Right lobe of liver (tissue), 6 donors: ENCODE data around the gene CLIC6. TPM values are rescaled to one million over a fixed set of nuclear protein-coding genes. Genes with fewer than 3 reads are reported as not detected.

Experiments
- ATAC-seq, 4 donors: fragments of 200-7000 bp; cut with Tn5 transposase; one replicate each; pipeline ENCODE4 v1.9.1; 2020; ENCODE audit warnings: mild to moderate bottlenecking in 4 of 4, moderate library complexity in 4 of 4
- DNase-seq, 3 donors: peaks; one replicate each; pipeline ENCODE4 v3.0.0-alpha.2; 2020
- H3K27ac ChIP-seq, 3 donors: fragments of 200-600 bp; one replicate each; pipeline ENCODE4 v1.8.0; 2022
- H3K27me3 ChIP-seq, 2 donors: fragments of 200-600 bp; one replicate each; pipeline ENCODE4 v1.8.0; 2022
- H3K36me3 ChIP-seq, 4 donors: fragments of 200-600 bp; sonication (generic) in 1 of 4; one replicate each; pipeline versions ENCODE4 v1.5.1 to v1.8.0; 2017 to 2022; ENCODE audit warnings: control low read depth in 1 of 4
- H3K4me1 ChIP-seq, 4 donors: fragments of 200-600 bp; sonication (generic) in 1 of 4; one replicate each; pipeline versions ENCODE4 v1.5.1 to v1.8.0; 2017 to 2022; ENCODE audit warnings: control low read depth in 1 of 4
- H3K4me3 ChIP-seq, 3 donors: fragments of 200-600 bp; one replicate each; pipeline ENCODE4 v1.8.0; 2022
- H3K9me3 ChIP-seq, 4 donors: fragments of 200-600 bp; sonication (generic) in 1 of 4; one replicate each; pipeline versions ENCODE4 v1.5.1 to v1.8.0; 2017 to 2022; ENCODE audit warnings: control low read depth in 1 of 4
- CTCF ChIP-seq, 4 donors: fragments of 200-600 bp in 3 of 4; fragments of 450-650 bp in 1 of 4; IDR thresholded peaks; one replicate each; pipeline versions ENCODE4 v1.5.1 to v1.8.0; 2016 to 2022; ENCODE audit warnings: antibody characterized with exemption in 4 of 4, mild to moderate bottlenecking in 2 of 4
- POLR2A ChIP-seq: fragments of 450-650 bp; IDR thresholded peaks from one replicate; pipeline ENCODE4 v1.6.1; 2017; ENCODE audit warnings: antibody characterized with exemption, mild to moderate bottlenecking
- WGBS: methylation state at CpG from one replicate; pipeline ENCODE4 v1.1.6; 2018; ENCODE audit warnings: low coverage, low lambda C conversion rate; ENCODE audit not compliant: insufficient coverage; ENCODE audit errors: missing lambda C conversion rate; 5-methylcytosine and 5-hydroxymethylcytosine counted together
- intact Hi-C, 2 donors: fragments of 100-400 bp; cut with DNase I; formaldehyde crosslinking; loops; one replicate each; pipeline versions ENCODE4 v1.11.2 to v1.14.1; 2022
- long read RNA-seq: library from polyadenylated mRNA; unstranded; transcript quantifications from one replicate; pipeline ENCODE4 v2.0.0, GENCODE V29; 2019
- total RNA-seq, 6 experiments: library from RNA; depleted of rRNA in 2 of 6; stranded (reverse); fragments of >200 nt in 2 of 6; fragmentation: NEBNext Ultra II Directional in 3 of 6; extraction: Animal tissue kit (Norgen Biotek cat#: 25700) in 3 of 6; gene quantifications; one replicate each; pipeline versions ENCODE4 v1.1.0 to v1.2.4, GENCODE V29; 2016 to 2023
- donor health status: DM: no; HTN: yes; CAD: no.
- donor health status: DM: no; HTN: no; CAD: no.
- donor health status: DM: no; HTN: no; CAD: no.
- donor health status: DM: no; HTN: yes; CAD: no.
- donor health status: DM: no; HTN: yes; CAD: no.

Gene CLIC6
- under 1 TPM; 0.25 to 0.63 (median 0.43) TPM for total RNA-seq
- long read RNA-seq: 0 reads

- peaks cover 0 to 8% (median 0%) of the 10 kb centered on the region in 4 donors for H3K4me1 ChIP-seq
- WGBS: 22% methylated on average over 16 of the region's 18 CpGs
- H3K9me3 ChIP-seq: no peaks in the 10 kb centered on the region
- DNase-seq (no peak), ATAC-seq (peak in 2 of 4 donors; percentile 35 to 44)
- peak within 1 kb of the TSS in 1 of 3 donors; percentile 27 for H3K4me3 ChIP-seq
- no peak for TF ChIP-seq POLR2A
- no peak for TF ChIP-seq CTCF (IDR thresholded peaks at IDR 0.05)
- H3K27ac ChIP-seq: no peak within 1 kb of the TSS
- intact Hi-C loops: no loop called here
- H3K36me3 ChIP-seq: no peaks in the 10 kb centered on the region
- peaks cover 0 to 17% of the 10 kb centered on the region in 2 donors for H3K27me3 ChIP-seq
Measured at GRCh38 chr21:34668803-34669148, at the start of gene CLIC6. Gene CLIC6, plus strand, starts transcription at chr21:34668994. Its CDS starts 395 bp downstream, at chr21:34669389.

GRCh38 chr21:34619841-34620665 lies 48.7 kb upstream of the CLIC6 start:
- H3K4me1 ChIP-seq: peaks cover 0 to 4% (median 2%) of the 10 kb centered on the region in 4 donors
- no peaks in the 10 kb centered on the region for H3K36me3 ChIP-seq
- H3K9me3 ChIP-seq: no peaks in the 10 kb centered on the region
- DNase-seq (peak in 1 of 3 donors; percentile 15), ATAC-seq (no peak)
- TF ChIP-seq POLR2A (no peak), CTCF (IDR thresholded peaks at IDR 0.05) (no peak)
- 87% methylated on average over 6 of the region's 8 CpGs for WGBS
- intact Hi-C loops: no loop called here
- no peak overlapping the region for H3K4me3 ChIP-seq
- no peak overlapping the region for H3K27ac ChIP-seq
- no peaks in the 10 kb centered on the region for H3K27me3 ChIP-seq

- WGBS: 73% methylated on average over 4 of the region's 4 CpGs
- TF ChIP-seq POLR2A: no peak
- TF ChIP-seq CTCF (IDR thresholded peaks at IDR 0.05): no peak
Measured at GRCh38 chr21:34621434-34622350, 47.1 kb upstream of the CLIC6 start.

GRCh38 chr21:34623516-34623915 lies 45.3 kb upstream of the CLIC6 start:
- no peak overlapping the region for H3K4me3 ChIP-seq
- 76% methylated on average over 4 of the region's 4 CpGs for WGBS
- intact Hi-C loops: no loop called here
- DNase-seq (no peak), ATAC-seq (peak in 1 of 4 donors; percentile 35)
- no peaks in the 10 kb centered on the region for H3K9me3 ChIP-seq
- TF ChIP-seq CTCF (IDR thresholded peaks at IDR 0.05) (no peak), POLR2A (no peak)
- no peaks in the 10 kb centered on the region for H3K36me3 ChIP-seq
- no peaks in the 10 kb centered on the region for H3K4me1 ChIP-seq
- H3K27me3 ChIP-seq: no peaks in the 10 kb centered on the region
- no peak overlapping the region for H3K27ac ChIP-seq

More at GRCh38 chr21:34621434-34622350, 47.1 kb upstream of the CLIC6 start:
- no peak for DNase-seq
- no peak for ATAC-seq
- Histone ChIP-seq H3K4me3 (no peak overlapping the region), H3K9me3 (no peaks in the 10 kb centered on the region), H3K27ac (no peak overlapping the region), H3K36me3 (no peaks in the 10 kb centered on the region), H3K27me3 (no peaks in the 10 kb centered on the region), H3K4me1 (no peaks in the 10 kb centered on the region)
- intact Hi-C loops: no loop called here
